T-cell (primary cell): ENCODE results near the gene RAB30. TPM values are rescaled to one million over a fixed set of nuclear protein-coding genes. Genes with fewer than 3 reads are reported as not detected.
A peak's percentile ranks its signal among the peaks of the same experiment; 100 is the strongest.

Experiments used
- ATAC-seq, 4 experiments: fragments of 200-7000 bp in 3 of 4; fragments of 150-1000 bp in 1 of 4; cut with Tn5 transposase; replicated peaks in 1 of 4; 1 replicate in 3 of 4; 2 replicates in 1 of 4; pipeline ENCODE4 v1.10.0; 2021; ENCODE audit warnings: moderate library complexity in 3 of 4, mild to moderate bottlenecking in 2 of 4, moderate number of reproducible peaks in 1 of 4
- CTCF ChIA-PET, 2 donors: fragments of 300-600 bp; sonication (Branson Sonifier 250); formaldehyde crosslinking; loops; one replicate each; lab custom pipeline; 2022; ENCODE audit warnings: antibody characterized with exemption in 2 of 2; lab: Charles Lee
- POLR2A ChIA-PET, 2 donors: fragments of 300-600 bp; sonication (Branson Sonifier 250); formaldehyde crosslinking; loops; one replicate each; lab custom pipeline; 2022; ENCODE audit warnings: antibody characterized with exemption in 2 of 2; lab: Charles Lee
- DNase-seq, 35 experiments: peaks; one replicate each; pipeline versions ENCODE4 v3.0.0 to v3.0.0-alpha.2; 2013 to 2023
- H3K27ac ChIP-seq: one replicate; pipeline ENCODE4 v1.5.1; 2013; ENCODE audit warnings: low read length
- H3K27me3 ChIP-seq, 2 experiments: replicated peaks in 1 of 2; 1 replicate in 1 of 2; 2 replicates in 1 of 2; pipeline versions ENCODE4 v1.6.1 to v1.7.0; 2013; ENCODE audit warnings: low read length in 1 of 2, mixed read lengths in 1 of 2; ENCODE audit not compliant: control insufficient read depth in 2 of 2, insufficient read depth in 2 of 2; ENCODE audit errors: extremely low read depth in 1 of 2
- H3K36me3 ChIP-seq, 2 donors: 1 replicate in 1 of 2; 2 replicates in 1 of 2; pipeline versions ENCODE4 v1.6.1 to v1.7.0; 2013; ENCODE audit warnings: low read length in 1 of 2; ENCODE audit not compliant: control insufficient read depth in 2 of 2, insufficient read depth in 1 of 2; ENCODE audit errors: extremely low read depth in 1 of 2
- H3K4me1 ChIP-seq, 2 experiments: 1 replicate in 1 of 2; 2 replicates in 1 of 2; pipeline versions ENCODE4 v1.6.1 to v1.7.0; 2013; ENCODE audit warnings: low read length in 2 of 2, mixed read lengths in 1 of 2; ENCODE audit not compliant: insufficient read depth in 2 of 2, control insufficient read depth in 1 of 2; ENCODE audit errors: extremely low read depth in 1 of 2
- H3K4me3 ChIP-seq, 2 donors: 1 replicate in 1 of 2; 2 replicates in 1 of 2; pipeline versions ENCODE4 v1.5.1 to v1.7.0; 2013; ENCODE audit warnings: mild to moderate bottlenecking in 2 of 2, low read length in 1 of 2, moderate library complexity in 1 of 2; ENCODE audit not compliant: control insufficient read depth in 1 of 2; ENCODE audit errors: extremely low read depth in 1 of 2
- H3K9me3 ChIP-seq: 2 replicates; pipeline ENCODE4 v1.7.0; 2013
- H3K27ac Mint-ChIP-seq, 2 donors: one replicate each; pipeline ENCODE4 v1.8.0; 2020 to 2021; ENCODE audit warnings: mild to moderate bottlenecking in 2 of 2, mixed read lengths in 2 of 2
- H3K27me3 Mint-ChIP-seq, 2 donors: one replicate each; pipeline ENCODE4 v1.8.0; 2021 to 2022; ENCODE audit warnings: mixed read lengths in 2 of 2
- H3K36me3 Mint-ChIP-seq: one replicate; pipeline ENCODE4 v1.8.0; 2021; ENCODE audit warnings: mixed read lengths
- H3K4me1 Mint-ChIP-seq, 3 donors: one replicate each; pipeline ENCODE4 v1.8.0; 2020 to 2022; ENCODE audit warnings: mixed read lengths in 3 of 3, mild to moderate bottlenecking in 1 of 3
- H3K4me3 Mint-ChIP-seq, 3 donors: one replicate each; pipeline ENCODE4 v1.8.0; 2020 to 2022; ENCODE audit warnings: mild to moderate bottlenecking in 3 of 3, mixed read lengths in 3 of 3, moderate library complexity in 3 of 3
- H3K9me3 Mint-ChIP-seq, 3 donors: one replicate each; pipeline ENCODE4 v1.8.0; 2020 to 2022; ENCODE audit warnings: mixed read lengths in 3 of 3
- WGBS: methylation state at CpG from one replicate; pipeline ENCODE4 v1.1.5; 2013; ENCODE audit warnings: missing lambda C conversion rate; ENCODE audit not compliant: insufficient coverage; 5-methylcytosine and 5-hydroxymethylcytosine counted together
- total RNA-seq, 35 experiments: library from RNA in 6 of 35; stranded (reverse) in 6 of 35; fragments of 120-200 nt in 1 of 35; gene quantifications; one replicate each; pipeline versions ENCODE4 v1.2.1 to v1.2.4 and lab custom pipeline; 2013 to 2026

The RAB30 gene
- total RNA-seq (10 to 100 TPM; 18.6 to 44.5 (median 20.1) TPM), total RNA-seq (lab: John Stamatoyannopoulos, UW) (10.1 to 78.3 (median 36.5) reads per million in 29 experiments)
- 21.0 TPM for total RNA-seq (2013)

GRCh38 chr11:83071567-83072349 is at the start of gene RAB30:
TSS of gene RAB30 (minus strand) at chr11:83071897. CDS start at chr11:82997316, 74,581 bp downstream.
- Mint-ChIP-seq H3K36me3 (peaks cover 17% of the 10 kb centered on the region), H3K27ac (no peak within 1 kb of the TSS), H3K27me3 (no peaks in the 10 kb centered on the region), H3K4me1 (peaks cover 12 to 40% (median 39%) of the 10 kb centered on the region in 3 donors), H3K4me3 (no peak within 1 kb of the TSS), H3K9me3 (no peaks in the 10 kb centered on the region)
- Histone ChIP-seq H3K4me3 (peak within 1 kb of the TSS; percentile 83 to 84), H3K36me3 (peaks cover 0 to 6% of the 10 kb centered on the region in 2 donors), H3K4me1 (peaks cover 25 to 28% of the 10 kb centered on the region in 2 experiments), H3K9me3 (no peaks in the 10 kb centered on the region), H3K27me3 (no peaks in the 10 kb centered on the region), H3K27ac (peak within 1 kb of the TSS; percentile 91)
- ChIA-PET CTCF (interaction anchor here in 1 of 2 donors (0.6 to 1.4 kb wide), 8 partner anchors 10 to 116 kb away, joined by 3 to 11 read pairs (median 4); partner anchors contain the start of gene PCF11), POLR2A (interaction anchor here in 1 of 2 donors (0.6 to 1.8 kb wide), 6 partner anchors 9 to 172 kb away, joined by 3 to 22 read pairs (median 6); partner anchors contain the start of genes PCF11 and PRCP)
- ATAC-seq: peak; percentile 93 to 96 (median 94)
- peak; percentile 83 to 99 (median 95) for DNase-seq
- 0% methylated on average over 23 of the region's 35 CpGs for WGBS

- H3K9me3 Mint-ChIP-seq: no peaks in the 10 kb centered on the region
- ChIA-PET POLR2A (interaction anchor here in 1 of 2 donors (0.6 kb wide), 1 partner anchor 53 kb away, joined by 4 read pairs; no protein-coding TSS in a partner anchor), CTCF (interaction anchor here in 1 of 2 donors (0.7 kb wide), 1 partner anchor 137 kb away, joined by 5 read pairs; no protein-coding TSS in a partner anchor)
Measured at GRCh38 chr11:83120327-83120726, 48.6 kb upstream of the RAB30 start.

GRCh38 chr11:83119216-83119615 is 47.5 kb upstream of the RAB30 start:
- peaks cover 12 to 32% of the 10 kb centered on the region in 2 experiments for H3K4me1 ChIP-seq
- no peak overlapping the region for H3K4me3 ChIP-seq
- H3K36me3 ChIP-seq: no peaks in the 10 kb centered on the region
- ATAC-seq (no peak), DNase-seq (no peak)
- H3K9me3 ChIP-seq: no peaks in the 10 kb centered on the region
- H3K4me3 Mint-ChIP-seq: no peak overlapping the region
- peak overlapping the region; percentile 97 for H3K27ac Mint-ChIP-seq
- POLR2A ChIA-PET: no interaction called here
- peaks cover 73 to 74% (median 73%) of the 10 kb centered on the region in 3 donors for H3K4me1 Mint-ChIP-seq
- peak overlapping the region; percentile 13 for H3K27ac ChIP-seq
- H3K27me3 Mint-ChIP-seq: no peaks in the 10 kb centered on the region
- H3K27me3 ChIP-seq: no peaks in the 10 kb centered on the region
- WGBS: no CpG with 5 or more reads among the region's 3 CpGs
- CTCF ChIA-PET: interaction anchor here (0.7 to 1.4 kb wide), 2 partner anchors 87 to 251 kb away, joined by 3 read pairs; no protein-coding TSS in a partner anchor
- H3K36me3 Mint-ChIP-seq: peaks cover 2% of the 10 kb centered on the region
- no peaks in the 10 kb centered on the region for H3K9me3 Mint-ChIP-seq

More at GRCh38 chr11:83120327-83120726, 48.6 kb upstream of the RAB30 start:
- no peaks in the 10 kb centered on the region for H3K36me3 Mint-ChIP-seq
- Histone ChIP-seq H3K36me3 (no peaks in the 10 kb centered on the region), H3K9me3 (no peaks in the 10 kb centered on the region), H3K4me3 (no peak overlapping the region), H3K4me1 (peaks cover 12 to 32% of the 10 kb centered on the region in 2 experiments), H3K27me3 (no peaks in the 10 kb centered on the region), H3K27ac (no peak overlapping the region)
- peaks cover 65 to 67% (median 66%) of the 10 kb centered on the region in 3 donors for H3K4me1 Mint-ChIP-seq
- DNase-seq (no peak), ATAC-seq (no peak)
- no peak overlapping the region for H3K4me3 Mint-ChIP-seq
- peak overlapping the region; percentile 80 to 97 for H3K27ac Mint-ChIP-seq
- no peaks in the 10 kb centered on the region for H3K27me3 Mint-ChIP-seq

GRCh38 chr11:83118814-83119213 is 47.1 kb upstream of the RAB30 start:
- no peak overlapping the region for H3K4me3 ChIP-seq
- peak overlapping the region; percentile 8 for H3K27ac ChIP-seq
- no peaks in the 10 kb centered on the region for H3K36me3 ChIP-seq
- H3K9me3 Mint-ChIP-seq: no peaks in the 10 kb centered on the region
- no peaks in the 10 kb centered on the region for H3K27me3 ChIP-seq
- H3K4me3 Mint-ChIP-seq: peak overlapping the region in 1 of 3 donors; percentile 87
- DNase-seq (no peak), ATAC-seq (no peak)
- ChIA-PET POLR2A (no interaction called here), CTCF (interaction anchor here (0.7 to 1.4 kb wide), 3 partner anchors 30 to 251 kb away, joined by 3 read pairs; no protein-coding TSS in a partner anchor)
- peak overlapping the region; percentile 97 for H3K27ac Mint-ChIP-seq
- H3K4me1 ChIP-seq: peaks cover 12 to 32% of the 10 kb centered on the region in 2 experiments
- H3K9me3 ChIP-seq: no peaks in the 10 kb centered on the region
- no peaks in the 10 kb centered on the region for H3K27me3 Mint-ChIP-seq
- peaks cover 72 to 74% (median 72%) of the 10 kb centered on the region in 3 donors for H3K4me1 Mint-ChIP-seq
- peaks cover 2% of the 10 kb centered on the region for H3K36me3 Mint-ChIP-seq

- DNase-seq (no peak), ATAC-seq (no peak)
- ChIA-PET POLR2A (interaction anchor here in 1 of 2 donors (0.7 to 1.5 kb wide), 2 partner anchors 41 to 215 kb away, joined by 3 to 5 read pairs; partner anchors contain the start of genes DDIAS and PCF11), CTCF (interaction anchor here (0.7 to 1.3 kb wide), 2 partner anchors 40 to 117 kb away, joined by 4 to 9 read pairs; no protein-coding TSS in a partner anchor)
- 100% methylated on average over 1 of the region's 3 CpGs for WGBS
- H3K4me3 ChIP-seq: peak overlapping the region in 1 of 2 donors; percentile 40
- Mint-ChIP-seq H3K36me3 (peaks cover 4% of the 10 kb centered on the region), H3K27ac (peak overlapping the region; percentile 56 to 81), H3K27me3 (no peaks in the 10 kb centered on the region), H3K9me3 (no peaks in the 10 kb centered on the region), H3K4me3 (peak overlapping the region; percentile 87 to 89 (median 87)), H3K4me1 (peaks cover 55 to 57% (median 55%) of the 10 kb centered on the region in 3 donors)
- no peaks in the 10 kb centered on the region for H3K36me3 ChIP-seq
- H3K4me1 ChIP-seq: peaks cover 5 to 24% of the 10 kb centered on the region in 2 experiments
- no peak overlapping the region for H3K27ac ChIP-seq
- no peaks in the 10 kb centered on the region for H3K9me3 ChIP-seq
- no peaks in the 10 kb centered on the region for H3K27me3 ChIP-seq
Measured at GRCh38 chr11:83116015-83116641, 44.4 kb upstream of the RAB30 start.
